Measurements from ENCODE around the gene BBC3.

GRCh38 chr19:47247308-47247990, 16.4 kb upstream of the BBC3 start:
- TF ChIP-seq POLR2A (IDR thresholded peaks at IDR 0.05) (no peak), CTCF (IDR thresholded peaks at IDR 0.05) (peak in 1 of 3 donors; percentile 53)
